ENCODE measurements around the gene ZYG11B.
"Not testable (repeated sequence)": the region's sequence is repeated elsewhere in the genome, so short reads cannot be mapped to it uniquely, and the experiment has no call there.

ZYG11B gene

GRCh38 chr1:52852854-52853253, 126.6 kb downstream of the ZYG11B start:
- no peak for DNase-seq (ENCODE audit: low spot score)

GRCh38 chr1:52855584-52855983, 129.3 kb downstream of the ZYG11B start:
- DNase-seq (ENCODE audit: low spot score), result no peak

- DNase-seq (ENCODE audit: low spot score), result no peak
These were observed 129.8 kb downstream of the ZYG11B start for GRCh38 chr1:52856026-52856425.

- no peak for DNase-seq (ENCODE audit: low spot score)
These were observed 131.2 kb downstream of the ZYG11B start for GRCh38 chr1:52857443-52857842.

GRCh38 chr1:52862666-52863458, 136.6 kb downstream of the ZYG11B start:
- DNase-seq (ENCODE audit: low spot score), result no peak

- no peak for DNase-seq (ENCODE audit: low spot score)
These were observed 141.0 kb downstream of the ZYG11B start for GRCh38 chr1:52867087-52867863.

GRCh38 chr1:52869727-52870126, 143.5 kb downstream of the ZYG11B start:
- DNase-seq (ENCODE audit: low spot score), result not testable (repeated sequence)

GRCh38 chr1:52876843-52877242, 150.6 kb downstream of the ZYG11B start:
- DNase-seq (ENCODE audit: low spot score), result no peak
